SIG-M5 treated with dmso at 0.1 percent for 504 hours (cell line): ENCODE results near the gene MYOM1.

Experiments
- DNase-seq: peaks from one replicate; lab custom pipeline; 2025; ENCODE audit not compliant: unreplicated experiment; lab: John Stamatoyannopoulos, UW

MYOM1 gene

DNA sequence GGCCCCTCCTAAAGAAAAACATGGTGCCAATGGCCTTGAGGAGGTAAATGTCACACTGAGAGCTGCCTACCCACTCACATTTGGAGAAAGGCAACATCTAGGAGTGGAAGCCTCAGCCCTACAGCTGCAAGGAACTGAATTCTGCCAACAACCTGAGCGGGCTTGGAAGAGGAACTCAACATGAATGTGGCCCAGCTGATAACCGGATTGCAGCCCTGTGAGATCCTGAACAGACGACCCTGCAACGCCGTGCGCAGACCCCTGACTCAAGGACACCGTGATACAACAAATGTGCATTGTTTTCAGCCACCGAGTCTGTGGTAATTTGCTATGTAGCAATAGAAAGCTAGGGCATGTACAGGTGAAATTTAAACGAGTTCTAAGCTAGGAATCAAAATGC, 99.4 kb downstream of the MYOM1 start:
- no peak for DNase-seq

DNA sequence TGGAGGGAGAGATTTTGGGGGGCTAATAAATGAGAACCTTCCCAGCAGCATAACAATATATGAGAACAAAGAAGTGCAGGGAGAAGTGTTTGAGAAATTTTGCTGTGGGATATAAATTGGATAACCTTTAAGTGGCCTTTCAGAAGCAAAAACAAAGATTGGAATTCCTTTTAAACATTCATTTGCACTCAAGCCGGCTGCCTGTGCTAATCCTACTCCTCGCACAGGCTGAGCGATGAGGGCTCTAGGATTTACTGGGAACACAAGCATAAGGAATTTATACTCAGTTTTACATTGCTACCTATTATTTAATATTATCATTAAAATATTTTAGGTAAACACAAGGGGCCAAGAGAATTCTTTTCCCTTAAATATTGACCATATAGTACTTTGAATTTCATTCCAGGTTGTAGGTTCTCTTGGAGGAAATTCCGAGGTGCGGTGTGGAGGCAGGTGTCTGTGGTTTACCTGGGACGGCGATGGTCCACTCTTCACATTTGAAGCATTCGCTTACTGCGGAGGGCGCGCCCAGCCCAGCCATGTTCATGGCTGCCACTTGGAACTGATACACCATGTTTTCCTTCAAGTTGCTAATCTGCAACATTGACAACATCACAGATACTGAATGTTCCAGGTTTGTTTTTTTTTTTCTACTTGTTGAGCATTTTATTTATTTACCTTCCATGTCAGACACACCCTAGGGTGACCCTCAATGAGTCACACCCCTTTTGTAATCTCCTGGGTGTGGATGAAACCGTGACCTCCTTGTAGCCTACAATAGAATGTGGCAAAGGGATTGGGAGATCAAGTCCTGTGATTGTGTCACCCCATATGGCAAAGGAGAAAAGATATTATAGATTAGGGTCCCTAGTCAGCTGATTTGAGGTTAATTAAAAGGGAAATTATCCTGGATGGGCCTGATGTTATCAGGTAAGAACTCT, 100.1 kb downstream of the MYOM1 start:
- DNase-seq, result no peak

DNA sequence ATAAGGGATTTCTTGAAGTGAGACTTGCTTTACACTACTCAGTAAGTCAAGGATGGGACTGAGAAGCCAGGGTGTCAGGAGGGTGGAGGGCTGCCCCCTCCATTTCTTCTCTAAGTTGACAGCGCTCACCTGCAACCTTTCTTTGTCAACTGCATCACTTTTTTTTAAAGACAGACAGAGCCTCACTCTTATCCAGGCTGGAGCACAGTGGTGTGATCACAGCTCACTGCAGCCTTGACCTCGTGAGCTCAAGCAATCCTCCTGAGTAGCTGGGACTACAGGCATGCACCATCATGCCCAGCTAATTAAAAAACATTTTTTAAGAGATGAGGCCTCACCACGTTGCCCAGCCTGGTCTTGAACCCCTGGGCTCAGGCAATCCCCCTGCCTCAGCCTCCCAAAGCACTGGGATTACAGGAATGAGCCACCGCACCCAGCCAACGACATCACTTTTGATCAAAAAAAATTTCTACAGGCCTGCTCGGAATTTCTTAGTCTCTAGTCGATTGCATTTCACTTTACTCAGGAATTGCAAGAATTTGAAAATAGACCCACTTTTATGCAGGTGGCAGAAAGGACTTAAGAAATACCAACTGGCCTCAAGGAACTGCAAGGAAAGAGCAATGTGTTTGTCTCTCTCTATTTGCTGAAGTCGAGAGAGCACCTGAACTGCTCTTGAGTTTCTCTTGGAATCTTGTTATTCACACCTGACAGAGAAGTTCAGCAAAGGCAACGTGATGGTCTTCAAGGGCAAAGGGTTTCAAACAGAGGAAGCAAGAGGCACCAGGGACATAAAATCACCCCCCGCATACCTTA, 101.4 kb downstream of the MYOM1 start:
- DNase-seq, result no peak

DNA sequence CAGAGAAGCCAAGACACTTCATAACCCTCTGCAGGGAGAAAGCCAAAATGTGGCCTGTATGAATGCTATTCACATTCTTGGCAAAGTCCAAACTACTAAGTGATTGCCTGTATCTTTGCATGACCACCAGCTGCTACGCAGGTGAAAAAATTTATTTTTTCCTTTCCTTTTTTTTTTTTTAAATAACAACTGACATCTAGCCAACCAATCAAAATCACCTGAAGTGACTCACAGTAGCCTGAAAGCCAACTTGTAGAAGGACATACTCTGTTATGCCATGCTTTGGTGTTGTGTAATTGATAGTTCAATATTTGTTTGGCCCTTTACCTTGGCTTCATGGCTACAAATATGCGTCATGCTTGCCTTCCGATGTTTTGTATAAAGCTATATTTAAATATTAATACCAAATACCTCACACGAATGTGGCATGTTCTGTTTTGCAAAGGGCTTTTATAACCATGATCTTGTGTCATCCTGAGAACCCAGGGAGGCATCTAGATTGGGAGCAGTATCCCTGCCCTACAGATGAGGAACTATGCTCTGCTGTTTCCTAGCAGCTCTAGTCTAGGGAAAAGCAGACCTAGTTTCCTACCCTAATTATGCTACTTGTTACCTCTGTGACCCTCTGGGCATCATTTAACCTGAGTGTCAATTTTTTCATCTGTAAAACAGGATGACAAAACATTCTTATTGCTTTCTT, 102.1 kb downstream of the MYOM1 start:
- no peak for DNase-seq

DNA sequence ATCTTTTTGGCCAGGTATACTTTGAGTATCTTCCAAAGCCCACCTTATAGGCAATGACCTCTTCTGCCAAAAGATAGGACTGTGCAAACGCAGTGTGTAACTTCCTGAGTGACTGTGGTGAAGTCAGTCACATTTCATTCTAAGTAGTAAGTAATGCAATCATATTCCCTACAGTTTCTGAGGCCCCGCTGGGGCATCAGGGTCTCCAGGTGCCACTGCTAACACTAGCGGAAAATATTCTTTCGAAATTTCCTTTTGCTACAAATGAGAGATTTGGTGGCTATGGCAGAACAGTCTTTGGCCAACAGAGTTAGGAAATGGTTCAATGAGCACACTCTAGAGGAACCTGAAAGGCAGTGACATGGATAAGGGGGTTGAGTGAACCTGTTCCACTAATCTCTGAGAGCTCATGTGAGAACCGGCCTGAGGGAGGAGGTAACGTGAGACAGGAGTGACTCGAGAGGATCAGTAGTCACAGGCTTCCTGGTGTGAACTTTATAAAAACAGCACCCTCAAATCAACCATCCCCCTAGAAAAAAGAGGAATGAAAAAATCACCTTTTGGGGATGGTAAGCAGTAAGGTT, 104.2 kb downstream of the MYOM1 start:
- no peak for DNase-seq

DNA sequence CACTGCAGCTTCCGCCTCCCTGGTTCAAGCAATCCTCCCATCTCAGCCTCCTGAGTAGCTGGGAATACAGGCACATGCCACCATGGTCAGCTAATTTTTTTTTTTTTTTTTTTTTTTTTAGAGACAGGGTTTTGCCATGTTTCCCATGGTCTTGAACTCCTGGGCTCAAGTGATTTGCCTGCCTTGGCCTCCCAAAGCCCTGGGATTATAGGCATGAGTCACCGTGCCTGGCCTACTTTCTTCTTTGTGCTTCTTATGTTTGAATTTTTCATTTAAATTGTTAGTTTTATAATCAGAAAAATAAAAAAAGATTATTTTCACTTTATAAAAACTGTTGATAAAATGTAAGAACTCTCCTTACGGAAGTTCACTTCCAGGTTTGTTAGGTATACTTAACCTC, 105.3 kb downstream of the MYOM1 start:
- DNase-seq, result no peak

DNA sequence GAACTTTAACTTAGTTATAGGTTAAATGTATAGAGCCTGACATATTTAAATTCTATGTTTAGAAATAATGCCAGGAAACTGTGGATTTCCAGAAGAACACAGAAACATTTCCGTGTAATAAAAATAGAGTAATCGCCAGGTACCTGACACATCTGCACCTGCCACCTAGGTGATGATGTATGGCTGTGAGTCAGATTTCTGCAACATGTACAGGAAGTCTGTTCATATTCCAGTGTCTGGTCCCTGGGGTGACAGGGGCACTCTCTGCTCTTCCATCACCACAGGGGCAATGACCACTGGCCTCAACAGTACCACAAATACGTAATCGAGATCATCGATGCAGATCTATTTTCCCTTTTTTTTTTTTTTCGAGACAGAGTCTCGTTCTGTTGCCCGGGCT, 105.7 kb downstream of the MYOM1 start:
- no peak for DNase-seq

DNA sequence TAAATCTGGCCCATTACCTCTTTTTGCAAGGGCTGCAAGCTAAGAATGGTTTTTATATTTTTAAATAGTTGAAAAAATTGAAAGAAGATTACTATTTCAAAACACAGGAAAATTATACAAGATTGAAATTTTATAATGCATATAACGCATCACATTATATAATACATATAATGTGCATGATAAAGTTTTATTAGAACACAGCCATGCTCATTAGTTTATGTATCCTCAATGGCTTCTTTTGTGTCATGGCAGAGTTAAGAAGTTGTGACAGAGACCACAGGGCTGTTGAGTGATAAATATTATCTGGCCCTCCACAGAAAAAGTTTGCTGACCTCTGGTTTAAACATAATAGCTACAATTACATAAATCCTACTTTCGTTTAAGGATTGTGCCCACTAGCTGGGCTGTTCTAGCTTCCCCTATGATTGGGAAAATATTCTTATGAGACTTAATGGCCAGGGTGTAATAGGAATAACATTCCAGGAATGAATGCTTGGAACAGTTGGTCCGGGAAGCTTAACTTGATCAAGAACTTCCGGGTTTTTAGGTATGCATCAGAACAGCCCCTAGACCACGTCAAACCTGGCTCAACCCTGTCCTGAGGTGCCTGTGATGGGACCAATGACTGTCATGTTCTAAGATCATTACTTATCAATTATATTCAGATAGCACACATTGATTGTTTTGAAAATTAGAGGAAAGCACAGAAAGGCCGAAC, 108.1 kb downstream of the MYOM1 start:
- no peak for DNase-seq

DNA sequence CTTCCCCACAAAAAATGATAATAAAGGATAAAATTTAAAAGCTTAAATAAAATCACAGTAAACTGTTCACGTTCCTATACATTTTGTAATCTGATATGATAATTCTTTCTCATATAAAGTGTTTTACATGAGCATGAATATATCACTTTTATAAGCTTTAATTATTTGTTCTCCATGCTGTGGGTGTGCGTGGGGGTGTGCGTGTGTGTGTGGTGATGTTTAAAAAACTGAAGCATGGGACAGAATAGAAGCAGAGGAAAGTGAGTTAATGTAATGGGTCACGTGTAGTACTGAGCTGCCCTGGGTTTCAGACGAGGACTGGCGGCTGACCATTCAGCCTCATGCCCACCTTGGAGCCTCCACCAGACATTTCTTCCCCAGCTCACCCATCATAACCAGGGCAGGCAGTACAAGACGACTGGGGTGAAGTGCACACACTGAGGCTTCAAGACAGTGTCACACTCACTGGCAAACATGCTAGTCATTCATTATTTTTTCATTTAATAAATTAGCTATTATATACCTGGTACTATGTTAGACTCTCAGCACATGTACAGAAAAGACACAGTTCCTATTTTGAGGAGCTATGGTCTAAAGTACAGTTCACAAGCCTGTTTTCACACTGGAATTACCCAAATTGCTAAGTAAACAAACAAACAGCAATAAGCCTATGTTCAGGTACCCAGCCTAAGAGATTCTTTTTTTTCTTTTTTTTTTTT, 109.6 kb downstream of the MYOM1 start:
- no peak for DNase-seq

DNA sequence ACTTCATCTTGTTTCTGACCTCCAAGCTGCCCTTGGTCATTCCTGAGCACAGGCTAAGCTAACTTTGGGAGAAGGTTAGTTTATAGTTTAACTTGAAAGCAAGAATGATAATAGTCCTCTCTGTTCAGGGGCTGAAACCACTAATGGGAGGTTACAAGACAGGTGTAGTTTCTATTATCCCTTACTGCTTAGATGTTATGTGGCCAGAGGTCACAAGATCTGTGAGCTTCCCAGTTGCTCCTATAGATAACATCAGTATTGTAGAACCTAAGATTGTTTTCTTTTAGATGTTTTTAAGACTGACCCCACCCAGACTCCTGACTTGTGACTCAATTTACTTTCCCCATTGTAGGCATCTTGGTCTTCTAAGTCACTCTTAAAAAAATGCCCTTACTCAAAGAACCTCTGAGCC, 112.0 kb downstream of the MYOM1 start:
- no peak for DNase-seq

DNA sequence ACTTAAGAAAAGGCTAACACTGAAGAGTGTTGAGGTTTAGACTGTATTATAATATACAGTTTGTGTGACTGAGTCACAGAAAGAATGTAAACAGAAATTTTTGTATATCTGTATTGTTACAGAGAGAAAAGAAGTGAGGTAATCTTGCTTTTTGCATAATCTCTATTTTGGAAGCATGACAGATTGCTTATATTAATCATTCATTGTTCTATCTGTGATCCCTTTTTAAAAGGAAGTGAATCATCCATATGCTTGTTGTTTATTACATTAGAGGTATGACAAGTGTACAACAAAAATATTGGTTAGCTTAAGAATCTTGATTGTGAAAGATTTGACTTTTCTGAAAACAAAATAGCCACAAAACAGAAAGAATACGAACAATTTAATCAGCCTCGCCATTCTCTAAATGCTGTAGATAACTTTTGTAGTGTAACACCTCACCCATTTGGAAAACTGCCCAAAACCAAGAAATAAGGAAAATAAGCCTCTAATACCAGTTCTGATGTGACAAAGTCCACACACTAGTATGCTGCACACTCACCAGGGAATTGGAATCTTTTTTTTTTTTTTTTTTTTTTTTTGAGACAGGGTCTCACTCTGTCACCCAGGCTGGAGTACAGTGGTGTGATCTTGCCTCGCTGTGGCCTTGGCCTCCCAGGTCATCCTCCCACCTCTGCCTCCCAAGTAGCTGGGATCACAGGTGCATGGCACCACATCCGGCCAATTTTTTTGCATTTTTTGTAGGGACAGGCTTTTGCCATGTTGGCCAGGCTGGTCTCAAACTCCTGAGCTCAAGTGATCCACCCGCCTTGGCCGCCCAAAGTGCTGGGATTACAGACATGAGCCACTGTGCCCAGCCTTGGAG, 115.3 kb downstream of the MYOM1 start:
- no peak for DNase-seq

DNA sequence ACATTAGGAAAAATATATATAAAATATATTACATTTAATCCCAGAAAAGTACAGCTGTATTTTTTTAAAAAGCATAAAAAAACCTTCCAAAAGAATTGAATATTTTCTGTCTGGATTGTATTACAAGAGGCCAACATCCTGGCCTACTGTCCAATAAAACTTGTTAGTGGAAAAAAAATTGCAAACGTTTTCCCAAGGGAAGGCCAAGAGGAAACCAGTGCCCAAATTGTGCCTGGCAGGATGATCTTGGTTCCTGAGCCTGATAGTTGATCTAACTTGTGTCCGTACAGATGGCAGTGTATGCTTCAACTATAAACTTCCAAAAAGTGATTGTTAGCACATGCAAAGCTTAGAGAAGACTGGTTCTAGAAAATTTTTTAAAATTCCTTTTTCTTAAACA, 116.2 kb downstream of the MYOM1 start:
- no peak for DNase-seq

DNA sequence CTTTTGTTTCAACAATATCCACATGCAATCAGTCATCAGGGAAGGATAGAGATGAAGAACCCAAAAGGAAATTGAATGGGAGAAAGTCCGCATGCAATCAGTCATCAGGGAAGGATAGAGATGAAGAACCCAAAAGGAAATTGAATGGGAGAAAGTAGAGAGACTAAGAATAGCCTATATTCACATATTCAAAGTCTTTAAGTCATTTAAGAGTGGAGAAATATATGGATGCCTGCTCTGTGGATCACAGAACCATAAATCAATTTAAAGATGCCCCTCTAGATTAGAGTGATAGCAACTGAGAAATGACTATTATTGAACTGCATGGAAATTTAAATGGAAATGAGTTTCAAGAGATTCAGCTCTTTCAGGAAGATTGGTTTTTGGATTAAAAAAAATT, 116.8 kb downstream of the MYOM1 start:
- DNase-seq, result no peak

DNA sequence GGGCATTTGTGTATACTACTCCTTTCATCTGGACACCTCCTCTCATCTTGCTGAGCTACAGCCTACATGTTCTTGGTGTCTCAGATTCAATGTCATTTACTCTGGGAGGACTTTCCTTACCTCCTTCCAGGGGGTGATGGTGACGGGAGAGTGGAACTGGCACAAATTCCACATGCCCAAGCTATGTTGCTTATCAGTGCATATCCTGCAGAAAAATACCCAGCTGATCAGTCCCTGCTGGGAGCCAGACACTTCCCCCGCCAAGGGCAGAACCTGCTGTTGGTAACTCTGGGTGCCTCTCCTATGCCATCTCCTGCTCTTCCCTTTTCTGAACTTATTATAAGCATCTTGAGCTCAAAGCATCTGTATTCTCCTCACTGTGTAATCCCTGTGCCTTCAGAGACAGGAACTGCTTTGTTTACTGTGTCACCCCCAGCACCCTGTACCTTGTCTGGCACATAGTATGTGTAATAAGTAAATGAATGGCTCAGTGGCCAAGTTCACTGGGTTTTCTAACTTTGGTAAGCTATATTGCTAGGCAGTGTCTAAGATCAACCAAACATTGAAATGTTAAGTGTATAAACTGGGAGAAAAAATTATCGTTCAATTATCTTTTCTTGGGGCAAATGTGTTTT, 119.2 kb downstream of the MYOM1 start:
- DNase-seq, result no peak

DNA sequence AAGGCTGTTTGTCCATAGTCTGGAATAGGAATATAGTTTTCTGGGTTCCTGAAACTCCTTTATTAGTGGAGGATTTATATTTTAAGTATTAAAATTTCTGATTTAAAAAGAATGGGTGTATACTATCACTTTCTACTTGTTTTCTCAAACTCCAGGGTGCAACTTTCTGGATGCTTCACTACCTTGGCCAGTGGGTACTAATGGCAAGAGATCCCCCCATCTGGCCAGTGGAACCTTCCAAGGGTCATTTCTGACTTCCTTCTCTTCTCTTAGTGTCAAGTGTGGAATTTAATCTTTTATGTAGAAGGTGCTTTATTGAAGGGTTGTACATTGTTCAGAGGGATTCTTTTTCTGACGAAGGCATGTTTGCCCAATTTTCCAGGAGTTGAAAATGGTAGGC, 120.4 kb downstream of the MYOM1 start:
- no peak for DNase-seq

DNA sequence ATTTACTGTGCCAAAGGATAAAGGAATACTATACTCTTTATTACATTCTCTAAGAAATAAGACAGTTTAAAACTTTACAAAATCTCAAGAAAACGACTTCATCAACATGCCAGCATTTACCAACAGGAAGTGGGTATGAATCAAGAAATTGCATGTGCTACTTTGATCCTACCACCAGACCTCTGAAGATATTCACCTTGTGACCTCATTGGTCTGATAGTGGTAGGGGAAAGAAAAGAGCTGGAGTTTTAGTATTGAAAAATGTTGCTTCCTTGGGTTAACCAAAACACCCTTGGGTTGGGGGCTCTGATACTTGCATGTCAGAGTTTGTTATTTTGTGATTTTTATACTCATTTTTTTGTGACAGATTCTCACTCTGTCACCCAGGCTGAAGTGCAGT, 122.7 kb downstream of the MYOM1 start:
- no peak for DNase-seq

DNA sequence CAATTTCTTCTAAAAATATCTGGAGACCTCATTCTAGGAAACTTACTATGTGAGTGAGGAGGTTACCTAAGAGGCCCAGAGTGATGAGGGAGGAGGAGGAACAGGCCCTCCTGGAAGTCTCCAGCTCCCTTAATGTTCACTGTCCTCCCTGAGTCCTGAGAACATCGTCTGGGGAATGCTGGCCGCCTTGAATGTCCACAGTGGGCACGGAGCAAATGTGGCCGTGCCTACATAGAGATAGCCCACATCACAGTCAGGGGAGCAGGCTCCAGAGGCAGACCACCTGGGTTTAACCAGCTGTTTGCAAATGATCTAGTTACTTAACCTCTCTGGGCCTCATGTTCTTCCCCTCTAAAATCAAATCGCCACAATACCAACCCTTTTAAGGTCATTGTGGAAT, 123.8 kb downstream of the MYOM1 start:
- DNase-seq, result no peak

DNA sequence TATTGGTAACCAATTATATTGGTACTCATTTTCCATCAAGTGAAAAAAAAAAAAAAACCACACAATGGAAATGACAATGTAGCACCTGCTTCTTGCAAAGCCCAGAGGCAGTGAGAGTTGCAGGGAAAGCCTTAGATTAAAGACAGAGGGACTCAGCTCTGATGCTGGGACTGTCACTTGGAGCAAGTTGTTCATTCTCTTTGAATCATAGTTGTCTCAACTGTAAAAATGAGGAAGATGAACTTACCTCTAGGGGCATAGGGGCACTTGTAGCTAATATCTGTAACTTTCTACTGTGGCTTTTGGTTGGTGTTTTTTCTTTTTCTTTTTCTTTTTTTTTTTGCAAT, 125.5 kb downstream of the MYOM1 start:
- DNase-seq, result no peak
